Heart left ventricle (tissue), 16 donors: Measurements from ENCODE around the gene TTC12. TPM values are rescaled to one million over a fixed set of nuclear protein-coding genes. Genes with fewer than 3 reads are reported as not detected.
A peak's percentile ranks its signal among the peaks of the same experiment; 100 is the strongest.

Experiments used
- ATAC-seq, 4 donors: fragments of 200-7000 bp; cut with Tn5 transposase; one replicate each; pipeline ENCODE4 v1.9.1; 2020 to 2022; ENCODE audit warnings: moderate library complexity in 4 of 4, mild to moderate bottlenecking in 3 of 4, moderate number of reproducible peaks in 1 of 4
- DNase-seq, 5 donors: peaks; one replicate each; pipeline ENCODE4 v3.0.0-alpha.2; 2020
- H3K27ac ChIP-seq, 12 donors: fragments of 200-600 bp; sonication (generic) in 4 of 12; one replicate each; pipeline versions ENCODE4 v1.5.0 to v1.8.0; 2016 to 2022; ENCODE audit warnings: mild to moderate bottlenecking in 2 of 12
- H3K27me3 ChIP-seq, 9 donors: fragments of 200-600 bp; sonication (generic) in 2 of 9; one replicate each; pipeline versions ENCODE4 v1.5.1 to v1.8.0; 2016 to 2022; ENCODE audit warnings: mild to moderate bottlenecking in 3 of 9
- H3K36me3 ChIP-seq, 9 donors: fragments of 200-600 bp; sonication (generic) in 2 of 9; one replicate each; pipeline versions ENCODE4 v1.5.0 to v1.8.0; 2018 to 2022; ENCODE audit warnings: mild to moderate bottlenecking in 2 of 9
- H3K4me1 ChIP-seq, 12 donors: fragments of 200-600 bp; sonication (generic) in 4 of 12; one replicate each; pipeline versions ENCODE4 v1.5.0 to v1.8.0; 2016 to 2022; ENCODE audit warnings: mild to moderate bottlenecking in 3 of 12
- H3K4me3 ChIP-seq, 12 donors: fragments of 200-600 bp; sonication (generic) in 4 of 12; one replicate each; pipeline versions ENCODE4 v1.5.0 to v1.8.0; 2017 to 2022; ENCODE audit warnings: mild to moderate bottlenecking in 9 of 12, moderate library complexity in 4 of 12
- H3K9me3 ChIP-seq, 12 donors: fragments of 200-600 bp; sonication (generic) in 4 of 12; one replicate each; pipeline versions ENCODE4 v1.5.0 to v1.8.0; 2016 to 2022; ENCODE audit warnings: mild to moderate bottlenecking in 1 of 12
- POLR2A ChIP-seq, 2 donors: fragments of 450-650 bp; IDR thresholded peaks; one replicate each; pipeline ENCODE4 v1.6.1; 2017; ENCODE audit warnings: antibody characterized with exemption in 2 of 2, mild to moderate bottlenecking in 2 of 2, moderate library complexity in 2 of 2
- whole genome bisulfite sequencing, 4 donors: extraction: QIAGEN DNeasy Blood & Tissue Kit in 2 of 4; methylation state at CpG; one replicate each; pipeline versions ENCODE4 v1.1.5 to v1.1.7; 2013 to 2018; 5-methylcytosine and 5-hydroxymethylcytosine counted together
- intact Hi-C, 10 donors: fragments of 100-400 bp; cut with DNase I; formaldehyde crosslinking; loops; one replicate each; pipeline versions ENCODE4 v1.11.1 to v1.14.2; 2022
- polyA plus RNA-seq, 2 donors: library from polyadenylated mRNA; stranded (reverse); fragments of 200-250 nt; gene quantifications; one replicate each; pipeline ENCODE4 v1.2.3, GENCODE V29; 2013
- total RNA-seq, 9 donors: library from RNA; depleted of rRNA in 2 of 9; stranded (reverse); fragments of >200 nt in 2 of 9; fragmentation: NEBNext Ultra II Directional in 3 of 9; extraction: Animal tissue kit (Norgen Biotek cat#: 25700) in 3 of 9; gene quantifications; one replicate each; pipeline versions ENCODE4 v1.1.0 to v1.2.4, GENCODE V29; 2016 to 2023
- TF ChIP-seq, protein P1 (sequence below), 12 donors: fragments of 200-600 bp; sonication (generic) in 4 of 12; IDR thresholded peaks; one replicate each; pipeline versions ENCODE4 v1.5.0 to v1.8.0; 2018 to 2022; ENCODE audit warnings: antibody characterized with exemption in 12 of 12, mild to moderate bottlenecking in 5 of 12
- donor health status: ischemic (EF 13 %, LVEDD 7.1; RV severe dilation, severe dysfunction).
- donor health status: healthy with polysubstance abuse.
- donor health status: DM: no; HTN: yes; CAD: no.
- donor health status: DM: no; HTN: no; CAD: no.
- donor health status: ischemic (EF 25% LVEDD 6.9; RV normal size, moderate dysfunction).
- donor health status: ischemic (EF 25% LVEDD 5.7; RV mildly dilated, moderate dysfunction).
- donor health status: healthy.
- donor health status: DM: yes; HTN: yes; CAD: no.
- donor health status: ischemic (EF 35%, LVEDD 5.7; RV mildly dilated, moderate dysfunction).
- donor health status: nonischemic (EF 11% LVEDD 7.7; RV severe dilation, severe dysfunction).
- donor health status: DM: yes; HTN: yes; CAD: no.
- donor health status: PGD.
- donor health status: ischemic (EF 29% LVEDD 5.4; RV normal size, mild dysfunction).
- donor health status: nonischemic (EF 23%, LVEDD 6.1; RV moderate dilation, normal function).

The TTC12 gene
- total and polyA plus RNA-seq, 11 donors, result 2.7 to 11.9 (median 6.9) TPM

- TF ChIP-seq POLR2A (IDR thresholded peaks at IDR 0.05), result no peak
- TF ChIP-seq, protein P1, sequence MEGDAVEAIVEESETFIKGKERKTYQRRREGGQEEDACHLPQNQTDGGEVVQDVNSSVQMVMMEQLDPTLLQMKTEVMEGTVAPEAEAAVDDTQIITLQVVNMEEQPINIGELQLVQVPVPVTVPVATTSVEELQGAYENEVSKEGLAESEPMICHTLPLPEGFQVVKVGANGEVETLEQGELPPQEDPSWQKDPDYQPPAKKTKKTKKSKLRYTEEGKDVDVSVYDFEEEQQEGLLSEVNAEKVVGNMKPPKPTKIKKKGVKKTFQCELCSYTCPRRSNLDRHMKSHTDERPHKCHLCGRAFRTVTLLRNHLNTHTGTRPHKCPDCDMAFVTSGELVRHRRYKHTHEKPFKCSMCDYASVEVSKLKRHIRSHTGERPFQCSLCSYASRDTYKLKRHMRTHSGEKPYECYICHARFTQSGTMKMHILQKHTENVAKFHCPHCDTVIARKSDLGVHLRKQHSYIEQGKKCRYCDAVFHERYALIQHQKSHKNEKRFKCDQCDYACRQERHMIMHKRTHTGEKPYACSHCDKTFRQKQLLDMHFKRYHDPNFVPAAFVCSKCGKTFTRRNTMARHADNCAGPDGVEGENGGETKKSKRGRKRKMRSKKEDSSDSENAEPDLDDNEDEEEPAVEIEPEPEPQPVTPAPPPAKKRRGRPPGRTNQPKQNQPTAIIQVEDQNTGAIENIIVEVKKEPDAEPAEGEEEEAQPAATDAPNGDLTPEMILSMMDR (IDR thresholded peaks at IDR 0.05), result no peak
- no peaks in the 10 kb centered on the region for H3K9me3 ChIP-seq
- WGBS, 4 donors, result 88 to 90% (median 89%) methylated on average over 23 to 24 of the region's 24 CpGs
- no peak overlapping the region for H3K27ac ChIP-seq
- no peaks in the 10 kb centered on the region for H3K4me1 ChIP-seq
- intact Hi-C loops, result no loop called here
- H3K36me3 ChIP-seq, result no peaks in the 10 kb centered on the region
- DNase-seq, result no peak
- H3K4me3 ChIP-seq, result no peak overlapping the region
- no peaks in the 10 kb centered on the region for H3K27me3 ChIP-seq
- ATAC-seq, result no peak
Observed at GRCh38 chr11:113398669-113399430, 84.5 kb downstream of the TTC12 start.

- TF ChIP-seq POLR2A (IDR thresholded peaks at IDR 0.05), result no peak
- TF ChIP-seq, protein P1 (IDR thresholded peaks at IDR 0.05), result no peak
- DNase-seq (no peak), ATAC-seq (no peak)
- no peaks in the 10 kb centered on the region for H3K4me1 ChIP-seq
- no peak overlapping the region for H3K4me3 ChIP-seq
- H3K27me3 ChIP-seq, result no peaks in the 10 kb centered on the region
- intact Hi-C loops, result no loop called here
- WGBS, 4 donors, result 68 to 81% (median 72%) methylated on average over 5 of the region's 5 CpGs
- no peaks in the 10 kb centered on the region for H3K36me3 ChIP-seq
- H3K9me3 ChIP-seq, result no peaks in the 10 kb centered on the region
- H3K27ac ChIP-seq, result no peak overlapping the region
Observed at GRCh38 chr11:113400631-113401230, 86.3 kb downstream of the TTC12 start.

DNA sequence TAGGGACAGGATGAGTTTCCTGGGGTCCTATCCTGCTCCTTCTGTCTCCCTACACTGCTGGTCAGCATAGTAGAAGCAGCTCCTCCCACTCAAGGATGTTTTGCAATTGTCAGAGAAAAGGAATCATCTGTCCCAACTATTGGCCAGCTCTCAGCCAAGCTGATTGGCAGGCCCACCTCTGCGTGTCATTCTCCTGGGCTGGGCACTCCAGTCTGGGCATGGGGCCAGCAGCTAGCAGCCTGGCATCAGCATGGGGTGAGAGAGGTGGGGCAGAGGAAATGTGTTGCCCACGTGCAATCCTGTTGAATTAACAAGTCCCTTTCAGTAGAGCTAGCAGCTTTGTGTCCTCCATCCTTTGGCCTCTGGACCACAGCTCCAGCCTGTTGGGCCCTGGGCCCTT is 87.3 kb downstream of the TTC12 start:
- Histone ChIP-seq H3K27me3 (no peaks in the 10 kb centered on the region), H3K27ac (no peak overlapping the region), H3K4me1 (no peaks in the 10 kb centered on the region), H3K36me3 (no peaks in the 10 kb centered on the region), H3K9me3 (no peaks in the 10 kb centered on the region), H3K4me3 (no peak overlapping the region)
- ATAC-seq (peak; percentile 90 to 98 (median 94)), DNase-seq (peak; percentile 79 to 91 (median 83))
- intact Hi-C loops, result no loop called here
- WGBS, 4 donors, result 13 to 29% (median 16%) methylated on average over 2 of the region's 2 CpGs; no CpG with 5 or more reads in 1 of the 4 donors
- TF ChIP-seq, protein P1 (IDR thresholded peaks at IDR 0.05), result no peak
- TF ChIP-seq POLR2A (IDR thresholded peaks at IDR 0.05), result no peak

DNA sequence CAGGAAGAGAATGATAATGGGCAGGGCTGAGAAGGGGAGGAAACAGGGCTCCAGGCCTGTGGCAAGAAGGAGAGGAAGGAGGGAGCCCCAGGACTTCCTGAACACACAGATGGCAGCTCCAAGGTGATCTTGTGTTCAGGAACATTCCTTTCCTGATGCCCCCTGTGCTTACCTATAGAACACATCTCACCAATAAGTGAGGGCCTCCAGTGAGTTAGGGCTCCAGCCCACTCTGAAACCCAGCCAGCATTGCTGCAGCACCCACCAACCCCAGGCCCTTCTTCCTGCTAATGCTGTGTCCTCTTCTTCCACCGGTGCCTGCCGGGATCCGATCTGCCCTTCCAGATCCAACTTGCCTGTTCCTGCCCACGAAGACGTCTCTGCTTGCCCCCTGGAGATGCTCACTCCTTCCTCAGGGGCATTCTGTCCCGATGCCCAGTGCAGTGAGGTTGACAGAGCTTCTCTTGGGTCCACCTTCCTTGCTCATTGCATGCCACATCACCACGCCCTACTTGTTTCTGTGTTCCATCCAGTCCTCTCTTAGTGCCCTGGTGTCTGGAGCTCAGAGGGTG is 90.6 kb downstream of the TTC12 start:
- no peaks in the 10 kb centered on the region for H3K36me3 ChIP-seq
- no peaks in the 10 kb centered on the region for H3K27me3 ChIP-seq
- intact Hi-C loops, result no loop called here
- ATAC-seq (no peak), DNase-seq (no peak)
- no peaks in the 10 kb centered on the region for H3K4me1 ChIP-seq
- 90 to 94% (median 92%) methylated on average over 7 of the region's 7 CpGs for WGBS, 4 donors
- TF ChIP-seq, protein P1 (IDR thresholded peaks at IDR 0.05), result no peak
- no peak for TF ChIP-seq POLR2A (IDR thresholded peaks at IDR 0.05)
- no peaks in the 10 kb centered on the region for H3K9me3 ChIP-seq
- H3K4me3 ChIP-seq, result no peak overlapping the region
- no peak overlapping the region for H3K27ac ChIP-seq
